Measurements from ENCODE around the gene FAM110A.
A peak's percentile ranks its signal among the peaks of the same experiment; 100 is the strongest.
"Not testable (repeated sequence)": the region's sequence is repeated elsewhere in the genome, so short reads cannot be mapped to it uniquely, and the experiment has no call there.

Gene FAM110A

GRCh38 chr20:833450-834150, at the start of gene FAM110A:
FAM110A (plus strand) TSS chr20:833715; CDS start chr20:844805, 11,090 bp downstream.
- peak; percentile 97 for DNase-seq

GRCh38 chr20:787825-788224, 45.7 kb upstream of the FAM110A start:
- no peak for DNase-seq

GRCh38 chr20:791056-791455, 42.5 kb upstream of the FAM110A start:
- DNase-seq = no peak

GRCh38 chr20:792248-792647, 41.3 kb upstream of the FAM110A start:
- no peak for DNase-seq

GRCh38 chr20:796921-797320, 36.6 kb upstream of the FAM110A start:
- no peak for DNase-seq

- not testable (repeated sequence) for DNase-seq
These were observed 34.8 kb upstream of the FAM110A start for GRCh38 chr20:798746-799145.

- DNase-seq = not testable (repeated sequence)
These were observed 33.5 kb upstream of the FAM110A start for GRCh38 chr20:800026-800425.

GRCh38 chr20:801678-802077, 31.8 kb upstream of the FAM110A start:
- no peak for DNase-seq

- no peak for DNase-seq
These were observed 27.8 kb upstream of the FAM110A start for GRCh38 chr20:805713-806112.

- DNase-seq = not testable (repeated sequence)
These were observed 21.6 kb upstream of the FAM110A start for GRCh38 chr20:811776-812434.

GRCh38 chr20:812435-812814, 21.1 kb upstream of the FAM110A start:
- DNase-seq = not testable (repeated sequence)

GRCh38 chr20:813390-813789, 20.1 kb upstream of the FAM110A start:
- DNase-seq = no peak

GRCh38 chr20:815226-815625, 18.3 kb upstream of the FAM110A start:
- no peak for DNase-seq

- peak; percentile 71 for DNase-seq
These were observed 17.5 kb upstream of the FAM110A start for GRCh38 chr20:815914-816606.

GRCh38 chr20:818001-818664, 15.4 kb upstream of the FAM110A start:
- DNase-seq = no peak

GRCh38 chr20:819680-820322, 13.7 kb upstream of the FAM110A start:
- DNase-seq = no peak

GRCh38 chr20:820323-820953, 13.1 kb upstream of the FAM110A start:
- no peak for DNase-seq

- no peak for DNase-seq
These were observed 12.3 kb upstream of the FAM110A start for GRCh38 chr20:821046-821730.

- DNase-seq = no peak
These were observed 11.8 kb upstream of the FAM110A start for GRCh38 chr20:821731-822065.

- DNase-seq = no peak
These were observed 10.6 kb upstream of the FAM110A start for GRCh38 chr20:822651-823573.

- DNase-seq = no peak
These were observed 10.0 kb upstream of the FAM110A start for GRCh38 chr20:823574-823902.
